Heart right ventricle (tissue), 16 donors: ENCODE measurements around the gene SRGAP1. TPM values are rescaled to one million over a fixed set of nuclear protein-coding genes. Genes with fewer than 3 reads are reported as not detected.

ENCODE experiments used
- ATAC-seq, 8 donors: fragments of 200-7000 bp; cut with Tn5 transposase; one replicate each; pipeline ENCODE4 v1.9.1; 2020; ENCODE audit warnings: mild to moderate bottlenecking in 8 of 8, moderate library complexity in 8 of 8, moderate number of reproducible peaks in 1 of 8
- DNase-seq, 2 donors: peaks; one replicate each; pipeline ENCODE4 v3.0.0-alpha.2; 2020
- H3K27ac ChIP-seq, 10 donors: fragments of 200-600 bp; sonication (generic) in 2 of 10; one replicate each; pipeline versions ENCODE4 v1.5.0 to v1.8.0; 2020 to 2022; ENCODE audit warnings: mild to moderate bottlenecking in 3 of 10
- H3K27me3 ChIP-seq, 7 donors: fragments of 200-600 bp; one replicate each; pipeline ENCODE4 v1.8.0; 2021 to 2022; ENCODE audit warnings: mild to moderate bottlenecking in 2 of 7
- H3K36me3 ChIP-seq, 9 donors: fragments of 200-600 bp; sonication (generic) in 1 of 9; one replicate each; pipeline versions ENCODE4 v1.5.0 to v1.8.0; 2020 to 2022; ENCODE audit warnings: mild to moderate bottlenecking in 2 of 9
- H3K4me1 ChIP-seq, 9 donors: fragments of 200-600 bp; sonication (generic) in 1 of 9; one replicate each; pipeline versions ENCODE4 v1.5.0 to v1.8.0; 2020 to 2022; ENCODE audit warnings: mild to moderate bottlenecking in 4 of 9
- H3K4me3 ChIP-seq, 10 donors: fragments of 200-600 bp; sonication (generic) in 2 of 10; one replicate each; pipeline versions ENCODE4 v1.5.0 to v1.8.0; 2020 to 2022; ENCODE audit warnings: mild to moderate bottlenecking in 7 of 10, moderate library complexity in 2 of 10
- H3K9me3 ChIP-seq, 11 donors: fragments of 200-600 bp in 10 of 11; sonication (generic) in 2 of 11; one replicate each; pipeline versions ENCODE4 v1.5.0 to v1.8.0; 2013 to 2022; ENCODE audit warnings: mild to moderate bottlenecking in 2 of 11, control low read depth in 1 of 11, moderate library complexity in 1 of 11
- CTCF ChIP-seq, 9 donors: fragments of 200-600 bp; sonication (generic) in 2 of 9; IDR thresholded peaks; one replicate each; pipeline versions ENCODE4 v1.5.0 to v1.8.0; 2021 to 2022; ENCODE audit warnings: antibody characterized with exemption in 9 of 9, mild to moderate bottlenecking in 5 of 9, moderate library complexity in 1 of 9
- WGBS, 2 donors: extraction: QIAGEN DNeasy Blood & Tissue Kit; methylation state at CpG; one replicate each; pipeline ENCODE4 v1.1.7; 2013; ENCODE audit warnings: inconsistent platforms in 1 of 2; 5-methylcytosine and 5-hydroxymethylcytosine counted together
- intact Hi-C, 10 donors: fragments of 100-400 bp; cut with DNase I; formaldehyde crosslinking; loops; one replicate each; pipeline versions ENCODE4 v1.11.1 to v1.14.2; 2022
- polyA plus RNA-seq, 2 donors: library from polyadenylated mRNA; stranded (reverse); fragments of 200-250 nt; gene quantifications; one replicate each; pipeline ENCODE4 v1.2.3, GENCODE V29; 2013
- total RNA-seq, 10 donors: library from RNA; stranded (reverse); fragmentation: NEBNext Ultra II Directional in 3 of 10; extraction: Animal tissue kit (Norgen Biotek cat#: 25700) in 3 of 10; gene quantifications; one replicate each; pipeline versions ENCODE4 v1.2.1 to v1.2.4, GENCODE V29; 2021 to 2023
- donor health status: Arrhythmogenic right ventricular cardiomyopathy.
- donor health status: ischemic (EF 13 %, LVEDD 7.1; RV severe dilation, severe dysfunction).
- donor health status: healthy with polysubstance abuse.
- donor health status: DM: no; HTN: yes; CAD: no.
- donor health status: DM: no; HTN: no; CAD: no.
- donor health status: ischemic (EF 25% LVEDD 6.9; RV normal size, moderate dysfunction).
- donor health status: ischemic (EF 25% LVEDD 5.7; RV mildly dilated, moderate dysfunction).
- donor health status: healthy.
- donor health status: DM: yes; HTN: yes; CAD: no.
- donor health status: Ischemic cardiomyopathy.
- donor health status: ischemic (EF 35%, LVEDD 5.7; RV mildly dilated, moderate dysfunction).
- donor health status: nonischemic (EF 11% LVEDD 7.7; RV severe dilation, severe dysfunction).
- donor health status: DM: yes; HTN: yes; CAD: no.
- donor health status: PGD.
- donor health status: ischemic (EF 29% LVEDD 5.4; RV normal size, mild dysfunction).
- donor health status: nonischemic (EF 23%, LVEDD 6.1; RV moderate dilation, normal function).

SRGAP1 gene
- total and polyA plus RNA-seq, 12 donors, result 1.3 to 6.4 (median 3.6) TPM

GRCh38 chr12:64107776-64108175 lies 263.3 kb downstream of the SRGAP1 start:
- ATAC-seq (no peak), DNase-seq (no peak)
- Histone ChIP-seq H3K4me1 (no peaks in the 10 kb centered on the region), H3K27ac (no peak overlapping the region), H3K36me3 (peaks cover 0 to 40% (median 12%) of the 10 kb centered on the region in 9 donors), H3K4me3 (no peak overlapping the region), H3K9me3 (no peaks in the 10 kb centered on the region), H3K27me3 (no peaks in the 10 kb centered on the region)
- 96 to 98% methylated on average over 1 of the region's 1 CpG for WGBS, 2 donors
- intact Hi-C loops, result loop anchor here in 1 of 10 donors (1.0 kb wide), 1 partner anchor 270 kb away; no protein-coding TSS in a partner anchor
- TF ChIP-seq CTCF (IDR thresholded peaks at IDR 0.05), result no peak

- Histone ChIP-seq H3K36me3 (peaks cover 0 to 56% (median 13%) of the 10 kb centered on the region in 9 donors), H3K4me3 (no peak overlapping the region), H3K27ac (no peak overlapping the region), H3K27me3 (no peaks in the 10 kb centered on the region), H3K4me1 (no peaks in the 10 kb centered on the region), H3K9me3 (no peaks in the 10 kb centered on the region)
- intact Hi-C loops, result no loop called here
- 91% methylated on average over 4 of the region's 4 CpGs for WGBS, 2 donors
- DNase-seq (no peak), ATAC-seq (no peak)
- no peak for TF ChIP-seq CTCF (IDR thresholded peaks at IDR 0.05)
Observed at GRCh38 chr12:64109706-64110105, 265.2 kb downstream of the SRGAP1 start.

- DNase-seq, result no peak
- no peak for ATAC-seq
- TF ChIP-seq CTCF (IDR thresholded peaks at IDR 0.05), result no peak
- Histone ChIP-seq H3K4me1 (no peaks in the 10 kb centered on the region), H3K4me3 (no peak overlapping the region), H3K36me3 (peaks cover 0 to 68% (median 13%) of the 10 kb centered on the region in 9 donors), H3K27me3 (no peaks in the 10 kb centered on the region), H3K27ac (no peak overlapping the region), H3K9me3 (no peaks in the 10 kb centered on the region)
- intact Hi-C loops, result no loop called here
Observed at GRCh38 chr12:64110864-64111263, 266.4 kb downstream of the SRGAP1 start.

- no peak overlapping the region for H3K4me3 ChIP-seq
- no peaks in the 10 kb centered on the region for H3K9me3 ChIP-seq
- H3K4me1 ChIP-seq, result no peaks in the 10 kb centered on the region
- intact Hi-C loops, result no loop called here
- H3K36me3 ChIP-seq, result peaks cover 0 to 45% (median 9%) of the 10 kb centered on the region in 9 donors
- no peak for TF ChIP-seq CTCF (IDR thresholded peaks at IDR 0.05)
- WGBS, 2 donors, result 97 to 100% methylated on average over 2 of the region's 2 CpGs
- DNase-seq (no peak), ATAC-seq (no peak)
- no peaks in the 10 kb centered on the region for H3K27me3 ChIP-seq
- no peak overlapping the region for H3K27ac ChIP-seq
Observed at GRCh38 chr12:64116969-64117368, 272.5 kb downstream of the SRGAP1 start.
